Subcutaneous preadipocyte (primary cell): ENCODE results near the gene TRMT10B. TPM values are rescaled to one million over a fixed set of nuclear protein-coding genes. Genes with fewer than 3 reads are reported as not detected.

ENCODE experiments used
- total RNA-seq: library from RNA; depleted of rRNA; stranded (reverse); fragments of >200 nt; gene quantifications from 2 replicates; pipeline ENCODE4 v1.2.3, GENCODE V29; 2012

The TRMT10B gene, protein sequence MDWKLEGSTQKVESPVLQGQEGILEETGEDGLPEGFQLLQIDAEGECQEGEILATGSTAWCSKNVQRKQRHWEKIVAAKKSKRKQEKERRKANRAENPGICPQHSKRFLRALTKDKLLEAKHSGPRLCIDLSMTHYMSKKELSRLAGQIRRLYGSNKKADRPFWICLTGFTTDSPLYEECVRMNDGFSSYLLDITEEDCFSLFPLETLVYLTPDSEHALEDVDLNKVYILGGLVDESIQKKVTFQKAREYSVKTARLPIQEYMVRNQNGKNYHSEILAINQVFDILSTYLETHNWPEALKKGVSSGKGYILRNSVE
- 2.0 and 2.2 TPM in 2 replicates for total RNA-seq

DNA sequence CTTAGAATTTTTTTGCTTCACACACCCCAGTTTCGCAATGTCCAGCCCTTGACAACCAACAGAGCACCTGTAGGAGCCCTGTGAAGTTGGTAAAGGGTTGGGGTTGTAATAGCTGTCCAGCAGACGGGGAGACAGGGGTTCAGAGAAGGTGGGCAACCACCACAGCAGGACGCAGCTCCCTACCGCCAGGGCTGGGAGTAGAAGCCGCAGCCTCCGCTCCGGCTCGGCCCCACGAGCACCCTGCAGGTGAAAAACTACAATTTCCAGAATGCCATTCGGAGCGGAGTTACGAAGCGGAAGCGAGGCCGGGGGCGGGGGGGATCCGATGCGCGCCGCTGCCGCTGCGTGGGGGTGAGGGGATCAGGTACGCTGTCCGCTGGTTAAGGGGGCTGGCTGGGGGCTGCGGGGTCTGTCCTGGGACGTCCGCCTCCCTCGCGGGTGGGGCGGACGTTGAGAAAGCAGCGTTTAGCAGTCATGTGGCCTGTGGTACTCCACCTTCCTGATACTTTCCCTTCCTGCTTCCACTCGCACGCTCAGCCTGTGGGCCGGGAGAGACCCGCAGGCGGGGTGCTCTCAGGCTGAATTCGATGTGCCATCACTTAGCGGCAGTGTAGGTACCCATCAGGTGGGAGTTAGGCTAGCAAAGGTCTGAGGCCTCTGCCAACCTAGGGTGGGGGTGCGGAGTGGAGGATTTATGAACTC is at the start of gene TRMT10B:
TRMT10B (plus strand) TSS at position 317 of the 702 bp plus-strand sequence. CDS start 8,127 bp downstream, outside the sequence.

DNA sequence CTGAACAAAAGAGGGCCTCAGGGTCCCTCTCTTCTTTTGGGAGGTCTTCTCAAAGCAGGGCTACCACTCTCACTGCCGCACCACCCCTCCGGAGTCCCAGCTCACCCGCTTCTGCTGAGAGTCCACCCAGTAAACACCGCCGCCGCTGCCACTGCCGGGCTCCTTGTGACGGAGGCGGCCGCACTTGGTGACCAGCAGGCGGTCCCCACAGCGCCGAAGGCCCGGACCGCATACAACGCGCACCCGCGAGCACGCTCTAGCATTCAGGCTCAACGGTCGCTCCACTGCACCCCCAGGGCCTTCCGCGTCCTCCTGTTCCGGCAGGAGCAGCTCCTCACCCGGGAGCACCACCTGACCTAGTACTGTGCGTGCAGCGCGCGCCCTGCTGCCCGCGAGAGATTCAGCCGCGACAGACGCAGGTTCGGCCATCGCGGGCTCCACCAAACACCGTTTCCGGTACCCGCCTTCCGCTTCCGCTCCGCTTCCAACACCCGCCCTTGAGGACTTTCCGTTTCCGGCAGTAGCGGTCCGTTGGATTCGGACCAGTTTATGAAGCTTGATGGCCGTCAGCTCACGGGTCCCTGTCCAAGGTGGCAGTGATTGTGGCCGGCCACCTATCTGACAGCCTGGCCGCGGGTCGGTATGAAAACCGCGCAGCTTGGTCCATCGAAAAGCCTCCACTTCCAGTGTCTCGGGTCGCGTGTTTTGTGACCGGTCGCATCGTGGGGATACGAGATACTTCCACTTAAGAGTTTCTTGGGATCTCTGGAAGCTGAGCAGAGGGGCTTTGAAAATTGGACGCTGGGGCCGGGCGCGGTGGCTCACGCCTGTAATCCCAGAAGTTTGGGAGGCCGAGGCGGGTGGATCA is 31.2 kb downstream of the TRMT10B start, which contains the start of gene EXOSC3:
EXOSC3 (minus strand) TSS at position 449 of the 868 bp plus-strand sequence; CDS start at position 429, 20 bp downstream.

DNA sequence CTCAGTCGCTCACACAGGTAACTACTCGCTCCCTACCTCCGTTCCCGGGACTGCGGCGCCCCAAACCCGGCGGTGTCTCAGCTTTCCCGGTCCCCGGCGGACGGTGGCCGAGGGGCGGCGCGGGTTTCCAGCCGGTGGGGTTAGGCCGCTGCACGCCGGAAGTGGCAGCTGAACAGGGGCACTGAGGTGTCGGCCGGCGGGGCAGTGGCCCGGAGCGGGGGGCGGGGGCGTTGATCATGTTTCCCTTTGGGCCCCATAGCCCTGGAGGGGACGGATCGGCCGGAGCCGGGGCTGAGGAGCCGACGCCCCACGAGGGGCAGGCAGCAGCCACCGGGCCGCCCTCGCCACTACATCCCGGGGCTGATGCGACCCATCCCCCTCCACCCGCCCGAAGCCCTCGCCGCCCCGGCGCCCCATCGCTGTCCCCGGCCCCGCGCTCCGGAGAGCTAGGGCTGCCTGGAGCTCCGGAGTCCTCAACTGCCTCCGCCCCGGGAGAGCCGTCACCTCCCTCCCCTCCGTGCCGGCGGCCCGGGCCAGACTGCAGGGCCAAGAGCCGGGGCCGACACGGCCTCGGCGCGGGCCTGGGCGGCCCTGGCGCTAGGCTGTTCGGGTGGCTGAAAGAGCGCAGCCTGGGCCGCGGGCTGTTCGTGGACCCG is 47.2 kb downstream of the TRMT10B start, which contains the start of gene DCAF10:
DCAF10 (plus strand) TSS at position 167 of the 656 bp plus-strand sequence; CDS start at position 237, 70 bp downstream.

Other genes with a start within 250 kb of the TRMT10B start
- 9.0 and 10.7 TPM in 2 replicates for gene FBXO10, start 177.4 kb upstream of the TRMT10B start, total RNA-seq
- gene TOMM5, start 161.2 kb upstream of the TRMT10B start, total RNA-seq = 134 and 190 TPM in 2 replicates
- under 0.01 TPM in 1 of 2 replicates, not detected in the other for gene FRMPD1, start 102.9 kb upstream of the TRMT10B start, total RNA-seq
- 39.3 and 66.1 TPM in 2 replicates for gene EXOSC3, start 31.3 kb downstream of the TRMT10B start, total RNA-seq
- 18.4 and 24.2 TPM in 2 replicates for gene DCAF10, start 47.0 kb downstream of the TRMT10B start, total RNA-seq
- gene SLC25A51, start 150.3 kb downstream of the TRMT10B start, total RNA-seq = 72.4 and 78.4 TPM in 2 replicates